GDM1 (cell line): Measurements from ENCODE around the gene SGCG.

Experiments
- DNase-seq: peaks from one replicate; lab custom pipeline; 2025; lab: John Stamatoyannopoulos, UW

Gene SGCG

DNA sequence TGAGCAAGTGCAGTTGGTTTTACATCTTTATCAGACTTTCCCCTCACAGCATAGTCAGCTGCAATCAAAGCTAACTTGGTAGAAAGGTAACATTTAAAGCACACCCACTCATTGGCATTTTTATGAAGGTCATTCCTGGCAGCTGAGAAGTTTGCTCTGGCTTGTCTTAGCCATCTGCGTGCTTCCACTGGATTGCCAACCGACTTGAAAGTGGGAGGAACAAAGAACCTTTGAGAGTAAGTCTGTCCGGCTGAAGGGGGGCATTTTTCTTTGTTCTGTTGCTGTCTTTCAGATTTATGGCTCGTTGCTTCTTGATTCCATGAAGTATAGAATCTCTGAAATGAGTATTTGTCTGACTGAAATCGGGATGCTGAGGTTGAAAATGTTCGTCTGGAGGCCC is 149.6 kb downstream of the SGCG start:
- no peak for DNase-seq

DNA sequence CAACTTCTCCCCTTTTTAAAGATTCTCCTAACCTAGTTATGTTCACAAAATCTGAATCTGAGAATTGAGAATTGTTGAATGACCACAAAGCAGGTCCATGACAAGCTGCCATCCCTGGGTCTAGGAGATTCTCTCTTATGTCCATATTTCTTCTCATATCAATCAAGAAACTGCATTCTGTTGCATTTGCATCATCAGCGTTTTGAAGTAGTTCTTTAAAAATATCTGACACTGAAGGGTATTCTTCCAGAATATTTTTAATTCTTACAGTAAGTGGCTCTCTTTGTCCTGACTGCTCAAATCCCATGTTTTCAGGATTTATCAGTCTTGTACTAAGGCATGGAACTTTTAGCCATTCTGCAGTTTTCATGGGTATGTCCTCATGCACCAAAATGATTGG is 158.4 kb downstream of the SGCG start:
- no peak for DNase-seq

GRCh38 chr13:23344931-23345595 is 164.3 kb downstream of the SGCG start:
- DNase-seq = no peak

DNA sequence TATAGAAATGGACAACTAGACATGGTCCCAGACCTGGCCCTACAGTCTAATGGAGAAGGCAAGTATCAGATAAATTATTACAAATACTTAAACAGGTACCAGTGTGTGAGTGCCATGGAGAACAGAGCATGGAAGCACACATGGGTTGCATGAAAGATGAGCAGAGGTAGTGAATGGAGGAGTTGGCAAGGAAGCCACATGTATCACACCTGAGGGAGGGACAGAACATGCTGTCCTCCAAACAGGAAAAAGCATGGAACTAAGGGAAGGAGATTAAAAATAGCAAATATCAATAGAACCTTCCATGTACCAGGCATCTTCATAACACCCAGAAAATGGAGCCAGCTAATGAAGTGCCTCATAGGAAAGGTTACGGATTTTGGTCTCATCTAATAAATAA is 166.8 kb downstream of the SGCG start:
- no peak for DNase-seq

DNA sequence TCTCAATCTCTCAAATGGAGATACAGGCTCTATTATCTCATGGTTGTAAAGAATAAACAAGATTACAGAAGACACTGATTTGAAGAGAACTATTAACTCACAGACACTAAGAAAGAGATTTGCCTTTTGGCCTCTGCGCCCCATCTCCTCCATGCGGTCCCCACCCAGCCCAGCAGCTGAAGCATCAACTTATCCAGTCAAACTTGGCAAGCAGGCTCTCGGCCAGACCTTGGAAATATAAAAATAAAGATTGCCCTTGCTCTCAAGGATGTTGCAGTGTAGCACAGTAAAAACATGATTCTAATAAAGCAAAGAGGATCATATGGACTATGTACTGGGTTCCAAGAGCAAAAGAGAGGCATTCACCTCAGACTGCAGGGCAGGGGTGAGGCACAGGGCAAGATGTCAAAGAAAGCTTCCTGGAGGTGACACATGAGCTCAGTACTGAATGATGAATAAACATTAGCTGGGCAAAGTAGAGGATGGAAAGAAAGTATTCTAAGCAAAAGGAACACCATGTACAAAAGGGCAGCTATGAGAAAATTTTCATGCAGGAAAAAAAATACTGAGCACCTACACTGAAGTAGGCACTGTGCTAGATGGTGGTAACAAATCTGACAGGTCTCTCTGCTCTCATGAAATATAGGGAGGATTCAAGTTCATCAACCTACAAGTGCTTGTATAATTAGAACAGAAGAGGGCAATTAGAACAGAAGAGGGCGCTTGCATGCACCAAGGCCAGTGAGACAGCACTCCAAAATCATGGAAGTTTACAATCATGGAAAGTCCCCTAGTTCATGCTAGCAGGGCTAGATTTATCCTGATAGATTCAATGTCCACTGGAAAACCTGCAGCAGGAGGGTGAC is 167.7 kb downstream of the SGCG start:
- no peak for DNase-seq

GRCh38 chr13:23349161-23349897 is 168.6 kb downstream of the SGCG start:
- no peak for DNase-seq

GRCh38 chr13:23350009-23350408 is 169.2 kb downstream of the SGCG start:
- DNase-seq = no peak

- no peak for DNase-seq
Measured at GRCh38 chr13:23352161-23352560, 171.4 kb downstream of the SGCG start.

DNA sequence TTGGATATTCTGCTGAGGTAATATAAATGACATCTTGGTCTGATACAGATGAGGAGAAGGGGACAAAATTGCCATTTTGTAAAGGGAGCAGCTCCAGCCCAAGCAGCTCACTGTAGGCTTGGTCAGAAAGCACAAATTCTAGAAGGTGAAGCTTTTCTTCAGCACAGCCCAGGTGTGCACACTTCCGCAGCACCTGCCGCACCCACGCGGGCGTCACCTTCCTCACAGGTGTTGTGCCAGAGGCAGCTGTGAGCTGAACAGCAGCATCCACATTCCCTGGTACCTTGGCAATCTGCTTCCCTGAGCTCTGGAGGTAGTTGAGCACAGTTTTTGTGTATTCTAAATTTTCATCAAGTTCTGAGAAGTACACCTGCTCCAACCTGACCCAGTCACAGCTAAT is 173.7 kb downstream of the SGCG start:
- no peak for DNase-seq

- no peak for DNase-seq
Measured at GRCh38 chr13:23356368-23356767, 175.6 kb downstream of the SGCG start.

DNA sequence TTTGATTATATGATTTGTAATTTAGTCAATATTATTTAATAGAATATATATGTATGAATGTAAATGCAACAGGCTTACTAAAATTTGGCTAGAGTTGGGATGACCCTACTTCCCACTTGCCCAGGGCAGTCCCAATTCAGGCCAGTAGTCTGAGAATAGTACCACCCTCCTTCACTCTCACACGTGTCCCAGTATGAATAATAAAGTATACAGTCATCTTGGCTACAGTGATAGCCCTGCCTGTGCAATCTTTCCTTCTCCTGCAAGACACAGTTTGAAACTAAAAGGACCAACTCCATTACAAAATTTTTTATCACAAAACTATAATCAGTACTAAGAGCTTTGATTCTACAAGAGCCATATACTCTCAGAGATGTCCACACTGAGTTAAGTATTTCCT is 176.6 kb downstream of the SGCG start:
- DNase-seq = no peak

DNA sequence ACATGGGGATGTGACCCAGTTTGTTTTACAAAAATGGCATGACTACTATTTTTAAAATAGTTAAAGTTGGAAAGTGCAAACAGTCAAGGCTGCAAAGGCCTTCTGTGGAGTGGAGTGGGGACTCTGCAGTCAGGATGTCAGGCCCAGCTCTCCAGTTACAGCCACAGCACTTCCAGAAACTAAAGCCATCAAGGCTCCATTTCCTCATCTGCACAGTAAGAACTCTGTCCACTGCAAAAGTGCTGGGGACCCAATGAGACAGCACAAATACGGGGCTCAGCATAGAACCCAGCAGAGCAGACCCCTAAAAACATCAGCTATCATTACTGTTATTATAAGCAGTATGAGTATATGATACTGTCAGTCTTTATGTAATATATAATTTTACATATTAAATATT is 179.1 kb downstream of the SGCG start:
- DNase-seq = no peak

- DNase-seq = no peak
Measured at GRCh38 chr13:23365652-23366051, 184.9 kb downstream of the SGCG start.

- no peak for DNase-seq
Measured at GRCh38 chr13:23367907-23368306, 187.1 kb downstream of the SGCG start.

- DNase-seq = no peak
Measured at GRCh38 chr13:23372264-23372906, 191.6 kb downstream of the SGCG start.
